Uterus (tissue), 2 donors: ENCODE measurements around the gene SNCB.

ENCODE experiments used
- CTCF ChIP-seq, 4 experiments: fragments of 200-600 bp in 2 of 4; fragments of 450-650 bp in 2 of 4; sonication (generic) in 2 of 4; IDR thresholded peaks; one replicate each; pipeline ENCODE4 v1.5.1; 2016 to 2019; ENCODE audit warnings: antibody characterized with exemption in 4 of 4, mild to moderate bottlenecking in 2 of 4, moderate library complexity in 1 of 4
- POLR2A ChIP-seq, 2 donors: fragments of 450-650 bp; IDR thresholded peaks; one replicate each; pipeline ENCODE4 v1.6.1; 2016; ENCODE audit warnings: antibody characterized with exemption in 2 of 2, mild to moderate bottlenecking in 1 of 2, moderate library complexity in 1 of 2

GRCh38 chr5:176583076-176583475, 47.3 kb downstream of the SNCB start:
- no peak for TF ChIP-seq POLR2A (IDR thresholded peaks at IDR 0.05)
- no peak for TF ChIP-seq CTCF (IDR thresholded peaks at IDR 0.05)
